ENCODE data around the gene TMEM17.

Gene TMEM17

GRCh38 chr2:62471816-62472215, 34.2 kb downstream of the TMEM17 start:
- no peak for ATAC-seq

GRCh38 chr2:62471404-62471803, 34.6 kb downstream of the TMEM17 start:
- no peak for ATAC-seq

GRCh38 chr2:62469548-62469947, 36.4 kb downstream of the TMEM17 start:
- ATAC-seq = no peak

- ATAC-seq = no peak
Measured at GRCh38 chr2:62469114-62469513, 36.9 kb downstream of the TMEM17 start.

GRCh38 chr2:62467475-62468321, 38.3 kb downstream of the TMEM17 start:
- ATAC-seq = no peak

GRCh38 chr2:62467100-62467474, 38.9 kb downstream of the TMEM17 start:
- ATAC-seq = no peak

- no peak for ATAC-seq
Measured at GRCh38 chr2:62466503-62466854, 39.5 kb downstream of the TMEM17 start.

- no peak for ATAC-seq
Measured at GRCh38 chr2:62465741-62466502, 40.1 kb downstream of the TMEM17 start.

- ATAC-seq = no peak
Measured at GRCh38 chr2:62465039-62465740, 40.8 kb downstream of the TMEM17 start.

GRCh38 chr2:62464221-62465007, 41.6 kb downstream of the TMEM17 start:
- no peak for ATAC-seq

- ATAC-seq = no peak
Measured at GRCh38 chr2:62462211-62462610, 43.8 kb downstream of the TMEM17 start.

- no peak for ATAC-seq
Measured at GRCh38 chr2:62461707-62462106, 44.3 kb downstream of the TMEM17 start.

- no peak for ATAC-seq
Measured at GRCh38 chr2:62461017-62461553, 44.9 kb downstream of the TMEM17 start.

- no peak for ATAC-seq
Measured at GRCh38 chr2:62460175-62460574, 45.8 kb downstream of the TMEM17 start.

GRCh38 chr2:62459672-62460071, 46.3 kb downstream of the TMEM17 start:
- no peak for ATAC-seq

GRCh38 chr2:62459106-62459505, 46.9 kb downstream of the TMEM17 start:
- no peak for ATAC-seq

- ATAC-seq = no peak
Measured at GRCh38 chr2:62458671-62459081, 47.3 kb downstream of the TMEM17 start.

GRCh38 chr2:62458206-62458641, 47.8 kb downstream of the TMEM17 start:
- no peak for ATAC-seq

GRCh38 chr2:62457556-62457955, 48.4 kb downstream of the TMEM17 start:
- ATAC-seq = no peak

- ATAC-seq = peak; percentile 72 to 74
Measured at GRCh38 chr2:62456721-62457539, 49.1 kb downstream of the TMEM17 start.

- ATAC-seq = no peak
Measured at GRCh38 chr2:62455957-62456692, 49.9 kb downstream of the TMEM17 start.
